HepG2 (cell line): ENCODE data around the gene THADA. TPM values are rescaled to one million over a fixed set of nuclear protein-coding genes. Genes with fewer than 3 reads are reported as not detected.

Source experiments
- ATAC-seq: fragments of 200-7000 bp; cut with Tn5 transposase; 3 replicates; pipeline ENCODE4 v1.9.1; 2020; ENCODE audit warnings: mild to moderate bottlenecking, moderate library complexity
- BruUV-seq: library from RNA; stranded (reverse); fragments of 400-500 nt; replicated peaks from 2 replicates; lab custom pipeline; 2021; lab: Mats Ljungman, UMichigan
- CTCF ChIA-PET: fragments of 300-600 bp; formaldehyde crosslinking; extraction: SDS; loops from one replicate; lab custom pipeline; 2021; ENCODE audit warnings: low total read pairs, inconsistent platforms, low intra/inter-chr PET ratio; lab: Yijun Ruan, JAX
- POLR2A ChIA-PET: fragments of 350-600 bp; sonication (Branson Sonifier 250); formaldehyde crosslinking; loops from one replicate; lab custom pipeline; 2020; ENCODE audit warnings: antibody characterized with exemption, inconsistent platforms; lab: Yijun Ruan, JAX
- DNase-seq: peaks from one replicate; pipeline ENCODE4 v3.0.0-alpha.2; 2015; ENCODE audit warnings: low spot score
- FAIRE-seq: peaks from 3 replicates; lab custom pipeline; 2011; peaks lifted over from hg19 to GRCh38; lab: Jason Lieb, UNC
- H2AFZ ChIP-seq: one replicate; pipeline ENCODE4 v1.6.1; 2011; ENCODE audit warnings: low read length, inconsistent platforms
- H3K27ac ChIP-seq: fragments of 300-600 bp; 3 replicates; pipeline ENCODE4 v1.8.0; 2011; ENCODE audit warnings: mixed run types, mild to moderate bottlenecking, mixed read lengths, low read length, inconsistent platforms; ENCODE audit not compliant: insufficient read depth; ENCODE audit errors: extremely low read length
- H3K27me3 ChIP-seq, 2 experiments: fragments of 200-600 bp in 1 of 2; 2 replicates in 1 of 2; 3 replicates in 1 of 2; pipeline versions ENCODE4 v1.6.0 to v1.8.0; 2011; ENCODE audit warnings: low read length in 2 of 2, mild to moderate bottlenecking in 2 of 2, moderate library complexity in 2 of 2, inconsistent platforms in 1 of 2; ENCODE audit not compliant: insufficient read depth in 2 of 2, control insufficient read depth in 1 of 2
- H3K36me3 ChIP-seq, 2 experiments: fragments of 200-600 bp in 1 of 2; replicated peaks in 1 of 2; 2 replicates in 1 of 2; 3 replicates in 1 of 2; pipeline versions ENCODE4 v1.5.1 to v1.8.0; 2011; ENCODE audit warnings: low read length in 2 of 2, inconsistent platforms in 1 of 2; ENCODE audit not compliant: insufficient read depth in 2 of 2, control insufficient read depth in 1 of 2
- H3K4me1 ChIP-seq: 2 replicates; pipeline ENCODE4 v1.5.1; 2012; ENCODE audit warnings: low read length, inconsistent platforms; ENCODE audit not compliant: insufficient read depth
- H3K4me2 ChIP-seq: 2 replicates; pipeline ENCODE4 v1.6.0; 2011; ENCODE audit warnings: low read depth, low read length, inconsistent platforms
- H3K4me3 ChIP-seq, 3 experiments: fragments of 200-600 bp in 1 of 3; sonication (generic), shearing (Covaris generic) in 1 of 3; replicated peaks in 1 of 3; 2 replicates each; pipeline ENCODE4 v1.5.1; 2011 to 2016; ENCODE audit warnings: low read length in 3 of 3, inconsistent platforms in 2 of 3, low read depth in 2 of 3, mild to moderate bottlenecking in 2 of 3, control low read depth in 1 of 3, mixed read lengths in 1 of 3; ENCODE audit not compliant: insufficient read depth in 1 of 3
- H3K79me2 ChIP-seq: one replicate; pipeline ENCODE4 v1.6.1; 2011; ENCODE audit warnings: low read length, inconsistent platforms; ENCODE audit not compliant: insufficient read depth
- H3K9ac ChIP-seq: 2 replicates; pipeline ENCODE4 v1.6.0; 2011; ENCODE audit warnings: mild to moderate bottlenecking, low read depth, low read length, inconsistent platforms; ENCODE audit not compliant: insufficient read depth
- H3K9me3 ChIP-seq: 2 replicates; pipeline ENCODE4 v1.5.1; 2012; ENCODE audit warnings: mild to moderate bottlenecking, low read length
- H4K20me1 ChIP-seq: 2 replicates; pipeline ENCODE4 v1.6.0; 2011; ENCODE audit warnings: inconsistent platforms, mild to moderate bottlenecking, low read length, moderate library complexity; ENCODE audit not compliant: insufficient read depth
- MAX ChIP-seq: IDR thresholded peaks from 2 replicates; pipeline ENCODE4 v1.6.1; 2012; ENCODE audit warnings: inconsistent platforms
- PRDM10 ChIP-seq: sonication (generic); formaldehyde crosslinking; IDR thresholded peaks from 2 replicates; pipeline ENCODE4 v1.4.0; 2020; ENCODE audit warnings: low read depth, missing genetic modification reagents
- SIN3B ChIP-seq: fragments of 150-350 bp; IDR thresholded peaks from 2 replicates; pipeline ENCODE4 v1.6.1; 2014; ENCODE audit warnings: low read length
- ZKSCAN1 ChIP-seq: fragments of 150-350 bp; IDR thresholded peaks from 2 replicates; pipeline ENCODE4 v1.6.1; 2014; ENCODE audit warnings: low read length
- ZMYM3 ChIP-seq: sonication (generic); formaldehyde crosslinking; IDR thresholded peaks from 2 replicates; pipeline ENCODE4 v1.5.1; 2020; ENCODE audit warnings: mild to moderate bottlenecking, missing genetic modification reagents
- ZNF12 ChIP-seq: sonication (generic); formaldehyde crosslinking; IDR thresholded peaks from 2 replicates; pipeline ENCODE4 v1.5.0; 2020; ENCODE audit warnings: missing genetic modification reagents
- ZNF121 ChIP-seq: sonication (generic); formaldehyde crosslinking; IDR thresholded peaks from 2 replicates; pipeline ENCODE4 v1.5.0; 2020; ENCODE audit warnings: mild to moderate bottlenecking, missing genetic modification reagents
- WGBS: methylation state at CpG from one replicate; pipeline ENCODE4 v1.1.6; 2017; ENCODE audit warnings: low lambda C conversion rate; 5-methylcytosine and 5-hydroxymethylcytosine counted together
- in situ Hi-C: cut with HindIII; loops from 2 replicates; pipeline ENCODE4 v1.10.0; 2017; ENCODE audit warnings: low pct_unique_long_range_greater_than_20kb; ENCODE audit not compliant: extremely low pct_ligation_motif_present
- intact Hi-C: fragments of 100-400 bp; cut with micrococcal nuclease; formaldehyde crosslinking; loops from one replicate; pipeline ENCODE4 v1.10.0; 2022; ENCODE audit not compliant: unreplicated experiment
- polyA plus RNA-seq, 8 experiments: library from polyadenylated mRNA; depleted of rRNA in 3 of 8; stranded (reverse) in 7 of 8; unstranded in 1 of 8; fragments of >200 nt; fragmentation: Illumina TruSeq in 4 of 8; extraction: Trizol in 4 of 8; gene quantifications; 2 replicates each; pipeline versions ENCODE4 v1.2.1 to v1.2.3, GENCODE V29; 2011 to 2016; ENCODE audit warnings: low read depth in 4 of 8, missing spikeins in 1 of 8, mixed read lengths in 1 of 8; ENCODE audit not compliant: insufficient read depth in 1 of 8
- total RNA-seq, 5 experiments: library from RNA; depleted of rRNA; stranded (reverse); fragments of >200 nt; fragmentation: Illumina TruSeq; extraction: Trizol; gene quantifications; 2 replicates each; pipeline ENCODE4 v1.2.3, GENCODE V29; 2016; ENCODE audit warnings: low read depth in 1 of 5

Gene THADA
- total and polyA plus RNA-seq, 2 of the 13 experiments (the other 11 are each of a cell fraction or from before 2014, with no cell fraction given): 12.7 to 21.7 TPM

- Histone ChIP-seq H3K4me2 (no peak overlapping the region), H3K4me1 (peaks cover 41% of the 10 kb centered on the region), H3K27ac (no peak overlapping the region), H3K4me3 (no peak overlapping the region), H3K79me2 (no peaks in the 10 kb centered on the region), H3K9ac (no peak overlapping the region), H3K9me3 (no peaks in the 10 kb centered on the region), H2AFZ (no peak overlapping the region), H4K20me1 (no peaks in the 10 kb centered on the region), H3K27me3 (no peaks in the 10 kb centered on the region), H3K36me3 (no peaks in the 10 kb centered on the region)
- no TSS peak for BruUV-seq
- in situ Hi-C loops (no loop called here), intact Hi-C loops (loop anchor here (10.0 kb wide), 1 partner anchor 138 kb away; no protein-coding TSS in a partner anchor)
- TF ChIP-seq MAX (no peak), ZKSCAN1 (peak; percentile 52; the same call in 1 of the 2 replicates)
- CTCF ChIA-PET: no interaction called here
- 98% methylated on average over 1 of the region's 1 CpG for WGBS
- FAIRE-seq: no peak
- POLR2A ChIA-PET: no interaction called here
- DNase-seq: no peak
- ATAC-seq: no peak
Observed at GRCh38 chr2:43317194-43317593, 278.6 kb downstream of the THADA start.

GRCh38 chr2:43315482-43315881 is 280.4 kb downstream of the THADA start:
- WGBS: 95% methylated on average over 2 of the region's 2 CpGs
- no peaks in the 10 kb centered on the region for H3K36me3 ChIP-seq
- H3K9me3 ChIP-seq: no peaks in the 10 kb centered on the region
- H3K79me2 ChIP-seq: no peaks in the 10 kb centered on the region
- intact Hi-C loops (loop anchor here (10.0 kb wide), 1 partner anchor 139 kb away; no protein-coding TSS in a partner anchor), in situ Hi-C loops (no loop called here)
- H3K27me3 ChIP-seq: no peaks in the 10 kb centered on the region
- H3K9ac ChIP-seq: no peak overlapping the region
- CTCF ChIA-PET: no interaction called here
- no peak overlapping the region for H3K4me2 ChIP-seq
- TF ChIP-seq ZNF121 (CRISPR knock-in tag): peak; percentile 93
- no peak for TF ChIP-seq SIN3B
- no peak for TF ChIP-seq PRDM10 (CRISPR knock-in tag)
- 0 out of 2 replicates have a peak, but pooled peaks have one; percentile 47 for TF ChIP-seq ZMYM3
- no peak for TF ChIP-seq ZNF12 (CRISPR knock-in tag)
- no TSS peak for BruUV-seq
- ATAC-seq (no peak), DNase-seq (no peak), FAIRE-seq (no peak)
- no peak overlapping the region for H2AFZ ChIP-seq
- H3K27ac ChIP-seq: no peak overlapping the region
- no peak overlapping the region for H3K4me3 ChIP-seq
- H4K20me1 ChIP-seq: no peaks in the 10 kb centered on the region
- peaks cover 59% of the 10 kb centered on the region for H3K4me1 ChIP-seq
- POLR2A ChIA-PET: no interaction called here
